Right renal pelvis (tissue), 4 donors: ENCODE data around the gene TSFM. TPM values are rescaled to one million over a fixed set of nuclear protein-coding genes. Genes with fewer than 3 reads are reported as not detected.
"Not testable (repeated sequence)": the region's sequence is repeated elsewhere in the genome, so short reads cannot be mapped to it uniquely, and the experiment has no call there.

Experiments
- DNase-seq, 4 donors: peaks; one replicate each; pipeline ENCODE4 v3.0.0-alpha.2; 2013; ENCODE audit warnings: low read depth in 4 of 4, low spot score in 3 of 4, missing footprints in 1 of 4
- polyA plus RNA-seq, 4 donors: library from polyadenylated mRNA; unstranded; fragments of 120-200 nt; gene quantifications; one replicate each; pipeline ENCODE4 v1.2.1, GENCODE V29; 2013; ENCODE audit not compliant: insufficient read length in 4 of 4

TSFM gene
- polyA plus RNA-seq, 4 donors = 40.8 to 52.9 (median 45.5) TPM

DNA sequence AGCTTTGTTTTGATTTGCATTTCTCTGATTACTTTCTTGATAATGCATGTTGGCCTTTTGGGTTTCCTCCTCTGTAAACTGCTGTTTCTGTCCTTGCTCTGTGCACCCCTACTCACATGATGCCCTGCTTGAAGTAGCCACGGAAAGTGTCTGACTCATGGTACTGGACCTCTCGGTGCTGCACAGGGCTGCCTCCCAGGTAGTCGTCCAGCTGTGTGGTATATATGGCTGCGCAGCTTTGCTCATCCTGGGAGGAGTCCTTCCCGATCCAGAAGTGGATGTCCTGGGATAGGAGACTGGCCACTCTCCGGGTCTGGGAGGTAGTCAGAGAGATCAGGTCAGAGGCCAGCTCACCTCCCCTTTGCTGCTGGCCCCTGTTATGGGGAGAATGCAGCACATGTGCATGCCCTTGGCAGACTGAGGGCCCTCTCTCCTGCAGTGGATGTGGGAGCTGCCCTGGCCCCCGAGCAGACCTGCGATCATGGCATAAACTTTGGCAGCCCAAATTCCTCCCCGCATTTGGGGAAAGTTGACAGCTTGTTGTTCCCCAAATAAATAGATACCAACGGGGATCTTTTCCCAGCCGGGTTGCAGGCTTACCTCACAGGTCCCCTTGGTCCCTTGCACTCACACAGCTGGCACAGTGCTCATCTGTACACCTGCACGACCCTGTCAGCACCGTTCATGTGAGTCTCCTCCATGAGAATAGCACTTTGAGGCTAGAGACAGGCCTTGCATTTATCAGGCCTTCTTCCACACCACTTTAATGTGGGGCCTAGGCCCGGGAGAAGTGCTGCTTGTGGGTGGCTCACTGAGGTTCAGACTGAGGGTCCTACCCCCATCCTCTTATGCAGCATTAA is 30.8 kb downstream of the TSFM start:
- DNase-seq = no peak

DNA sequence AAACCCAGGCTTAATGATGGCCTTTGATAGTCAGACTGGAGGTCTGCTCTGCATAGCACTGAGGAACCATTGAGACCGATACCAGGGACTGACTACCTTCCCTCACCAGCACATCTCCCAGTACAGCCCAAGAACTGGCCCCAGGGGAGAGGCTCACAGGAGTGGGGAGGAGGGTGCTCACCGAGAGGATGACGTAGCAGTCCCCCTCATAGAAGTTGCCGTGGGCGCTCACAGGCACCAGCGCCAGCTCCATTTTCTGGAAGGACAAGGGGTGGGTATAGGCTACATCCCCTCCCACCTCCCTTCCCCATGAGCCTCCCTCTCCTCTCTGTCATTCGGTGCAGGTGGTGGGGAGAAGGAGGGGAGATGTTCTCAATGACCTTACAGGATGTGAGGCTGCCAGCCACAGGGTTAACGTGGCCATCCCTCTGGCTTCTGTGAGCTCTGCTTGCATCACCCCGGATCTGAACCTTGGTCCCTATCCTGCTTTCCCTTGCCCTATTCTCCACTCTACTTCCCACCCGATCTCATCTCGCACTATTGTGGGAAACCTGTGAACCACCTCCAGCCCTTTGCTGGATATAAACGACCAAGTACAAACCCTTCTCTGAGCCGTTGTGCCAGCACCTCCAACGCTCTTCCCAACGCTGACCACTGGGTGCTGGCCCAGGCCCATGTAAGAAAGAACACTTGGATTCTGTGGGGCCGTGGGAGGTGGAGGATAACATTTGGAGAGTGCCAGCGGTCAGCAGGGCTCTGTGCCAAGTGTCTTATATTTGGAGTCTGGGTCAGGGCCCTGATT is 31.6 kb downstream of the TSFM start:
- no peak for DNase-seq

DNA sequence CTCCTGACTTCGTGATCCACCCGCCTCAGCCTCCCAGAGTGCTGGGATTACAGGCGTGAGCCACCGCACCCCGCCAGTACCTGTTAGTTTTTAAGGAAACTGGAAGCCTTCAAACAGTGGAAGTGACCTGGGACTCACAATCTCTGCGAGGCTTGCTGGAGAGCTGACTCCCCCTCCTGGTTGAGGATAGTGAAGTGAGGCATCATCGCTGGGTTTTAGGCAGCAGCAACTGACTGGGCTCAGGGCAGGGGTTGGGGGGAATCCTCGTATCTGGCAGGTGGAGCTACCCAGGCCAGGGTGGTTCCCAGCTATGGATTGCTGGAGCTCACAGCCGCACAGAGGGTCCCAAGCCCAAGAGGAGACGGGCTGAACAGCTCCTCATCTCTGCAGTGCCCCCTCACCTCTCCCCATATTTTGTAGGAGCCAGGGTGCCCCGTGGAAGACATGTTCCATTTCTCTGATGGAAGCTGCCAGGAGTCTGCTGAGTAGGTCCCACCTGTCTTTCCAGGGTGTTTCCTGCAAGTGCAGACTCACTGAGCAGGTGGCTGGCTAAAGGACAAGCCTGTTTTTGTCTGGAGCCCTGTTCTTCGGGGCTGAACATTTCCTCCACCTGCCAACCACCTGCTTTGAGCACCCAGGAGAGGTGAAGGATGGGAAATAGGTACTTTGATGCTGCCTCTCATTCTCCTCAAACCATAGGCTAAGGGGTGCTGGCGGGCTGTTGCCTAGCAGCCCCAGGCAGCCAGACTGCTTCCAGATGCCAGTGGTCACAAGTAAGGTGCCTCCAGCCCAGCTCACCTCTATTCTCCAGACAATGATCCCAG is 32.8 kb downstream of the TSFM start:
- no peak for DNase-seq

DNA sequence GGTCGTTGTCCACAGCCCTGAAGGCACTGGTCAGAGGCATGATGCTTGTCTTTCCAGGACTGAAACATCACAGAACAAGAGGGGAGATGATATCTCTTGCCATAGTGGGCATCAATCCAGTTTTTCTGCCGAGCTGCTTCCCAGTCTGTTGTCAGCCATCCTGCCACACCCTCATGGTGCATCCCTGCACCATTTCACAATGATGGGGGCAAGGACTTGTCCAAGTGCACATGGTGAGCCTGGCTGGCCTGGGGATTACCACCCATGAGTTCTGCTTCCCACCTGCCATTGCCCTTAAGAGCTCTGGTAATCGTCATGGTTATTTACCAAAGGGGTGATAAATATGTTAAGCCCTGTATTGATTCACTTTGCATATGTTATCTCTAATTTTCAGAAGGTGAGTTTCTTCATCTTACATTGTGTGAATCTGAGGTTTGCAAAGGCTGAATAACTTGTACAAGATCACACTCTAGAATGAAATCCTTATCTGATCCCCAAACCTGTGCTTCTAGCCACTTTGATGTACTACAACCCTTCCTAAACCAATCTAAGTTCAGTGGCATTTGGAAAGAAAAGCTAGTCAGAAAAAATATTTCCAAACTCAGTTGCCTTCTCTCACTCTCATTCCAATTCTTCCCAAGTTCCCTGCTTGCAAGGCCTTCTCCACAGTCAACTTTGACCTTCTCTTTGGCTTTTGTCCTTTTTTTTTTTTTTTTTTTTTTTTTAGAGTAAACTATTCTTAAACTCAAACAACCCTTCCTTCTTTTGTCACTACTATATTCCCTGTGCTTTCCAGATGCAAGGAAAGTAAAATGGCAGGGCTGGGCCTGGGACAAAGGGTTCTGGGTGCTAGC is 33.6 kb downstream of the TSFM start:
- DNase-seq = no peak

DNA sequence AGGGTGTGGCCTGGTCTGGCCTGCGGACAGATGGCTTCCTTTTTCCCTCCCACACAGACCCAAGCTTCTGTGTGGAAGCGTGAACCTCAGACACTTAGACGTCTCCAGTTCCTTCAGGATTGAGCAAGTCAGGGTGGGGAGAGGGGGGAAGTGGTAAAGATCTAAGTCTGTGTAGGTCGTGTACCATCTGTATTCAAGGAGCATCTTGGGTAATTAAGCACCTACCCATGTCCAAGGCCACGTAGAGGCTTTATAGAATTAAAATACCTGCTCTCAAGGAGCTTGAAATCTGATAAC is 34.2 kb downstream of the TSFM start:
- DNase-seq = no peak

DNA sequence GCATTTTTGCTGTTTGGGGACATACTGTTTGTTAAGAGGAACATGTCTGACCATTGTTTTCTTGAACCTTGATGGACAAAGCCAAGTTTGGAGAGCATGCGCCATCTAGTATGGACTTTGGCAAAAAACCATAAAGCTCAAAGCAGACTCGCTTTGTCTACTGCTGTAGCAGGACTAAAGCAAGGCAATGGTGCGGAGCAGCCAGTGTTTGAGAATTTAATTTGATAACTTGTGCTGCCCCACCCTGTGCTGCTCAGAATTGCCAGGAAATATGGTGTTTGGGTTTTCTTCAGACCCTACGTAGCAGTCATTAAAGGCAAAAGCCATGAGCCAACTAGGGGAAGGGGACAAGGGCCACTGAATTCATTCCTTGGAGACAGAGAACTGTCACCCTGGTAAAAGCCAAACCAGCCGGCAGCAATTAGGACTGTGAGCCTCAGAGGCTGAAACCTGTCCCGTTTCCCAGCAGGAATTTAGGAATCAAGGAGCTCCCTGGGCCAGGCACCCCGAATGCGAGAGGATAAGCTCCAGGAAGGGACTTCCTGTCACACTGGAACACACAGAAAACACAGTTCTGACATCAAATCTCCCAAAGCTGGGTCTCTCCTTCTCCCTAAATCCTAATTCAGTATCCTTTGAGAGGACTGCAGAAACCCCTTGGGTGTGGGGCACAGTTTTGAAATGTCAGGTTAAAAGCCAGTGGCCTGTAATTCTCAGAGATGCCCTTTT is 34.8 kb downstream of the TSFM start:
- no peak for DNase-seq

DNA sequence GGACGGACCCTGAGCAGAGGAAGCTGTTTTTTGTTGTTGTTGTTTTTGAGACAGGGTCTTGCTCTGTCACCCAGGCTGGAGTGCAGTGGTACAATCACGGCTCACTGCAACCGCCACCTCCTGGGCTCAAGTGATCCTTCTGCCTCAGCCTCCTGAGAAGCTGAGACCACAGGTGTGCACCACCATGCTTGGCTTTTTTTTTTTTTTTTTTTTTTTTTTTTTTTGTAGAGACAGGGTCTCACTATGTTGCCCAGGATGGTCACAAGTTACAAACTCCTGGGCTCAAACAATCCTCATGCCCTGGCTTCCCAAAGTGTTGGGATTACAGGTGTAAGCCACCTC is 35.4 kb downstream of the TSFM start:
- DNase-seq = not testable (repeated sequence)

DNA sequence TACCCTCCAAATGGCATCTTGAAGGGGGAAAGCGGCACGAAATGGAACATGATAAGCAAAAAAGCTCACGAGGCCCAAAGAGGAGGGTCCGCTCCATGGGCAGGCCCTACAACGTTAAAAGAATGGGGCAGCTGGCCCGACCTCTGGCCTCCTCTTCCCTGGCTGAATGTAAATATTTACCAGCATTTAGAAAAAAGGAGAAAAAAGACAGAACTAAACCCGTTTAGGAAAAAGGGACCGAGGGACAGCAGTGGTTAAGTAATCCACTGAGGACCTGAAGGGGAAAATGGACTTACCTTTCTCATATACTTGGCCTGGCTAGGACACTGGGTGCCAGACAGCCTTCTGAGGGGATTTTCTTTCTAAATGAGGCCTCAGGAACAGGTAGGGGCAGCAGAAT is 37.5 kb downstream of the TSFM start:
- DNase-seq = not testable (repeated sequence)

DNA sequence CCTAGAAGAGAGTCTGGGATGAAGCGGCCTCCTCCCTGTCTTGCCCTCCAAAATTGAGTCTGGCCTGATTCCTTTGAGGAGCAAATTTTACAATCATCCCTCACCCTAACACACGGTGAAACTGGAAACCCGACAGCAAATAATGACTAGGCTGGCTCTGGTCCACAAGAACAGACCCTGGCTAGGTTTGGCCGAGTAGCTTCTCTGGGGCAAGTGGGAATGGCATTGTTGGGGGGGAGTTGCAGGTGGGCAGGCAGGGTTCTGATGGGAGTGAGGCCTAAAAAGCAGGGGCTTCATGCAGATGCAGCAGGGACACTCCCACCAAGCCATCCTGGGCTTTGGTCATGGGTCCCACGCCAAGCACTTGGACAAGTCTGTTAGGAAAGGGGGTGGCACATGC is 38.4 kb downstream of the TSFM start:
- not testable (repeated sequence) for DNase-seq

DNA sequence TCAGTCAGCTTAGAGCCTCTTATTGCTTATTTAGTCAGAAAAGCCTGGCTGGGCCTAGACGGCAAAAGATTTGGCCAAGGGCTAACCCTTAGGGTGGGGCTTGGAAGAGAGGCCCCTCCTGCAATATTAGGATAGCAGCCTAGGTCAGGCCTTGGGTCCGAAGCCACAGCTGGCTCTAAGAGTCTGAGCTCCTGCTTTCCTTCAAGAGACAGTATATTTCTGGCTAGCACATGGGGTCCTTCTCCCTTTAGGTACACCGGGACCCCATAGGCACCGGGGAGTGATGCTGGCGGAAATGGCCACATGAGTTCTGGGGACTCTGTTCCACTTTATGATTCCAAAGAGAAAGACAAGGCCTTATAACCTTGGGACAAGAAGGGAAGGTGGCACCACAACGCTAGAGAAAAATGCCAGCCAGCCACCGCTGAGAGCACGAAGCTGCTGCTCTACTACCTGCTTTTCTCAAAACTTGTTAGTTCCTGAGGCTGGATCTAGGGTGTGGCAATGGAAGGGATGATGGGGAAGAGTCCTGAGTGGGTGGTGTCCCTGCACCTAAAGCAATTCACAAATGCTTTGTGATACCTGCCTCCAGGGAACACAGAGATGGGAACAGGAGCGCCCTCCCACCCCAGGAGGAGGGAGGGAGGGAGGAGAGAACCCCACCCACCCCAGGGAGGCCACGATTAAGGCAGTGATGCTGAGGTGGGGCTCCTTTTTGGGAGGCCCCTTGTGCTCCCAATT is 39.1 kb downstream of the TSFM start:
- no peak for DNase-seq

DNA sequence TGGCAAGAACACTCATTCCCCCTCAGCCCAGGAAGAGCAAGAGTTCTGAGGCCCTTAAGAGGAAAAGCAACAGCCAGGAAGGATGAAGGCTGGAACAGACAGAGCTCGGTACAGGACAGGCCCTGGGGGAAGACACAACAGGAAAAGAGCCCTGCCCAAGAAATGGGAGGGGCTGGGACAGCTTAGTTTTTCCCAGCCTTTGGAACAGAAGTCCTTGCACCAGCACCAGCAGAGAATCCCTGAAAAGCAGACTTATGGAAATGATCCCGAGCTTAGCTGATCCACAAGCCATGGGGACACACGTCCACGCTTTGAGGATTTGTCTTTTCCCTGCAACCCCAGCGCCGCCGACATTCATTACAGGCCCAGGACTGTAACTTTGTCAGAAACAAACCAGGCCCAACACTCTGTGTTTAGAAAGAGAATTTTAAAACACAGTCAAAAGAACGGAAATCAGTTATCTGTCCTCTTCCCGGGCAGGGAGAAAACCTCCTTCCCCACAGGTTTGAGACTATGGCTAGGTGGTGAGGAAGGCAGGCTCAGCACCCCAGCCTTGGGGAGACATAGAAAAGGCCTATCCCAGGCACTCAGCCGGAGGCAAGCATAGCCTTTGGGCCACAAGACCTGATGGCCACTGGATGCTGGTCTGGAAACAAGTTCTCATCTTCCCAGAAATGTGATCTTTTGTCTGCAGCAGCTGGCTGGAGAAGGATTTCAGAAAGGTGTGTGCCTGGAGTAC is 40.0 kb downstream of the TSFM start:
- DNase-seq = no peak

DNA sequence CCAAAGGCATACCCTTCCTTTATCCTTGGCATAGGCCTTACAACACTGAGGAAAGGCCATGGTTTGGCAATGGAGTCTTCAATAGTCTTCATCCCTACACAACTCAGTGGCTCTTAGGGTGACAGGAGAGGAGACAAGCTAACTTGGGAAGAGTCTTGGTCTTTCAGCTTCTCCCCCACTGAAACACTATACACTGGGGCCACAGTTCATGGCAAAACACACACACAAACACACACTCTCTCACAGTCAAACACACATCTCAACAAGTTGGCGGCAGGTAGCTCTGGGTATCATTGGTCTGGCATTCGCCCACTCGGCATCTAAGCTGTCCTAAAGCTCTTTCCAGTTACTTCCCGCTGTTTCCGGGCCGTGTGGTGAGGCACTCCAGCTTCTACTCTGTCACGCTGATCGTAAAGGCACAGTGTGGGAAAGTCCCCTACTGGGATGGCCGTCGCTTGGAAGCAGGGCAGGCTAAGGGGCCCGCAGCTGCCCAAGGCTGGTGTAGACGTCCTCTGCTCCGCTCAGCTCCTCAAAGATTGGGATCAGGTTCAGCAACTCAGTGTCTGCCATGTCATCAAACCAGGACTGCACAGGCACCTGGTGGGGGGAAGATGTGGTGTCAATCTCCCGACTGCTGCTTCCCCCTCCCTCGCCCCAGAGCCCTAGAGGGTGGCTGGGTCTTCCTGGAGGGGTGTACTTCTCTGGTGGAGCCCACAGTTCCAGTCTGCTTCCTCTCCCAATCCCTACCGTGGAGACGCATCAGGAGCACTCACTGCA is 40.7 kb downstream of the TSFM start:
- no peak for DNase-seq

DNA sequence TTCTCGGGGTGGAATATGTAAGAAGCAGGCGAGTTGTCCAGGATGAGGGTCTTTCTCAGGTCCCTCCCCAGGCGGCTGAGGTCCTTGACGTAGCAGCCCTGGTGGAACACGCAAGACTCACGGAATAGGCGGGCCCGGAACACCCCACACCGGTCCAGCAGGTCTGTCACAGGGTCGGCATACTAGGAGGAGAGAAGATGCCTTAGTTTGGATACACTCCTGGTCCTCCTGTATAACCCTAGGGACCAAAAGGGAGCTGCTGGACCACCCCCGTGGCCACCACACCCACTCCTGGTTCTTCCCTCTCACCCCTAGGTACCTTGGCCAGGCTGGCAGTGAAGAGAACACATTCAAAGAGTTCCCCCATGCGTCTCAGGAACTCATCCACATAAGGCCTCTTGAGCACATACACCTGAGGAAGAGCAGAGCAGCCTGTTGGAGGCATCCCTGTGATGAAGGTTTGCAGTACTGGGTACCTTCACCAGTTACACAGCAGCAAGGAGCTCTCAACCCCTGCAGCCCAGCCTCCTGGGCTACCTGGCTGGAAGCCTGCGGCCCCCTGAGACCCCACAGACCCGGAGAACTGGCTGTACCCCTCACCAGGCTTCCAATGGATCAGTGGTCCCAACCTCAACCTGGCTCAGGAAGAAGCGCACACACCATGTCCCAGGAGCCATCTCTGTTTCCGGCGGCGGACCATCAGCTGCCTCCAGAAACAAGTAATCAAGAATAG is 41.5 kb downstream of the TSFM start:
- no peak for DNase-seq

DNA sequence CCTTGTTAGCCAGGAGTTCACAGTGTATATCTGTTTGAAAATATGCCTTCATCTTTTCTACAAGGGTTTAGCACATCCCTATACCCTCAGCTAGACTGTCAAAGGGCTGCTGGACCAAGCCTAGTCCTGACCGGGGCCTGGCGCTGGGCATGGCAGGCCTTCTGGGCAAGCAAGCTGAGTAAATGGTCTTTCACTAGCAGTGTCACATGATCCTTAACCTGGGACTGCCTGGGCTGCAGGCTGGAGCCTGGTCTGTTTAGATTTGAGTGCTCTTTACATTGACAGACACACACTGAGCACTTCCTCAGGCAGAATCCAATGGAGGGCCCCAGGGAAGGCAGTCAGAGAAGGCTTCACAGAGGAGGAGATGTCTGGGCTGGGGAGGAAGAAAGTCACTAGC is 42.9 kb downstream of the TSFM start:
- DNase-seq = no peak

DNA sequence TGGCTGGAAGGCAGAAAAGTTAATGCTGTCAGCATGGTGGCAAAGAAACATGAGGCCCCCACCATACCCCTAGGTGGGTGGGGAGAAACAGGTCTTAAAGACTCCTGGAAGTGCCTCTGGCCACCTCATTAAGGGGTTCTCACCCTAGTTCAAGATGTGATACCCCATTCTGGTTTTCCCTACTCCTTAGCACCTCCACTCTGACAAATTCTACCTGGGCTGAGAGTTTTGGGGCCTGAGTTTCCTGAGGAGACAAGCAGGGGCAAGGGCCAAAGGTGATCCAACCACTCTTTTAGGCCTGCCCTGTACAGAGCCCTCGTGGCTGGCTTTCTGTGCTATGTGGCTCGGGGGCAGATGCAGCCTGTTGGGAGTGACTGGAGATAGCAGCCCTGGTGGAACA is 43.8 kb downstream of the TSFM start:
- no peak for DNase-seq

DNA sequence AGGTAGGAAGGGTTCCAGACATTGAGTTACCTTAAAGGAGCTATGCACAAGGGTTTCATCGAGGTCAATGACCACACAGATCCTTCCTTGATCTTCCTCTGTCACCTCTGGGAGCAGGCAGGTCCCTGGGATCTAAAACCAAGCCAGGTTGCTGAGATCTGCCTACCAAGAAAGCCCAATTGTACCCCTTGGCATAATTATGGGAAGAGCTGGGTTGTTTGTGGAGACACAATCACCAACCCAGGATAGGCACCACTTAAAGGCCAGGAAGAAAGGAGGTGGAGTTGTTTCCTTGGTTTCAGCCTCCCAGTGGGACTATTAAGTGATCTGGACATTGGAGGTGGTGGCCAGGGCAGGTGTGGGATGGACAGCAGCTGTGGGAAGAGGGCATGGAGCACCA is 44.4 kb downstream of the TSFM start:
- DNase-seq = no peak
